Karpas-422 (cell line): ENCODE results near the gene UNC119B. TPM values are rescaled to one million over a fixed set of nuclear protein-coding genes. Genes with fewer than 3 reads are reported as not detected.

Source experiments
- DNase-seq: peaks from one replicate; pipeline ENCODE4 v3.0.0-alpha.2; 2015
- H2AFZ ChIP-seq: fragments of 200-600 bp; sonication (generic); 2 replicates; pipeline ENCODE4 v1.6.1; 2014; ENCODE audit warnings: antibody characterized with exemption, low read length, mixed read lengths
- H3K27ac ChIP-seq: fragments of 200-600 bp; sonication (generic); 2 replicates; pipeline ENCODE4 v1.5.1; 2014; ENCODE audit warnings: mild to moderate bottlenecking, low read length, moderate library complexity
- H3K27me3 ChIP-seq: fragments of 200-600 bp; sonication (generic); 2 replicates; pipeline ENCODE4 v1.6.1; 2014; ENCODE audit warnings: low read length, mixed read lengths
- H3K36me3 ChIP-seq: fragments of 200-600 bp; sonication (generic); 2 replicates; pipeline ENCODE4 v1.6.1; 2014; ENCODE audit warnings: low read length, mixed read lengths; ENCODE audit not compliant: insufficient read depth
- H3K4me1 ChIP-seq: fragments of 200-600 bp; sonication (generic); 2 replicates; pipeline ENCODE4 v1.6.1; 2014; ENCODE audit warnings: mild to moderate bottlenecking, low read length, mixed read lengths
- H3K4me2 ChIP-seq: fragments of 200-600 bp; sonication (generic); 2 replicates; pipeline ENCODE4 v1.6.1; 2014; ENCODE audit warnings: low read length, low read depth, mild to moderate bottlenecking; ENCODE audit not compliant: poor library complexity, severe bottlenecking
- H3K4me3 ChIP-seq: fragments of 200-600 bp; sonication (generic); 2 replicates; pipeline ENCODE4 v1.5.1; 2014; ENCODE audit warnings: mild to moderate bottlenecking, antibody characterized with exemption, low read length, mixed read lengths
- H3K79me2 ChIP-seq: fragments of 200-600 bp; sonication (generic); 2 replicates; pipeline ENCODE4 v1.6.1; 2014; ENCODE audit warnings: mild to moderate bottlenecking, low read length, mixed read lengths
- H3K9ac ChIP-seq: fragments of 200-600 bp; sonication (generic); 2 replicates; pipeline ENCODE4 v1.6.0; 2014; ENCODE audit warnings: low read length
- H3K9me2 ChIP-seq: fragments of 200-600 bp; sonication (generic), shearing (Covaris generic); replicated peaks from 2 replicates; pipeline ENCODE4 v1.6.0; 2014; ENCODE audit warnings: mild to moderate bottlenecking, low read length, moderate library complexity; ENCODE audit not compliant: insufficient read depth
- H3K9me3 ChIP-seq: fragments of 300-700, 200-600 bp; sonication (generic); 2 replicates; pipeline ENCODE4 v1.6.1; 2014; ENCODE audit warnings: low read length, mixed read lengths
- H4K20me1 ChIP-seq: fragments of 200-600 bp; sonication (generic); 2 replicates; pipeline ENCODE4 v1.6.1; 2014; ENCODE audit warnings: mild to moderate bottlenecking, antibody characterized with exemption, low read length, low read depth; ENCODE audit not compliant: insufficient read depth
- total RNA-seq: library from RNA; depleted of rRNA; stranded (reverse); fragments of >200 nt; shearing (Covaris generic); gene quantifications from 2 replicates; pipeline ENCODE4 v1.2.3, GENCODE V29; 2014; ENCODE audit warnings: low replicate concordance

The UNC119B gene
- total RNA-seq, 1 experiment from 2014 or later, result 19.7 TPM

GRCh38 chr12:120757226-120757742, 47.0 kb downstream of the UNC119B start:
- no peak overlapping the region for H3K4me3 ChIP-seq
- no peaks in the 10 kb centered on the region for H4K20me1 ChIP-seq
- H3K9me2 ChIP-seq, result no peaks in the 10 kb centered on the region
- no peaks in the 10 kb centered on the region for H3K4me1 ChIP-seq
- no peaks in the 10 kb centered on the region for H3K36me3 ChIP-seq
- no peak overlapping the region for H3K4me2 ChIP-seq
- no peak overlapping the region for H2AFZ ChIP-seq
- no peak overlapping the region for H3K9ac ChIP-seq
- DNase-seq, result no peak
- no peaks in the 10 kb centered on the region for H3K27me3 ChIP-seq
- H3K79me2 ChIP-seq, result no peaks in the 10 kb centered on the region
- no peak overlapping the region for H3K27ac ChIP-seq
- H3K9me3 ChIP-seq, result no peaks in the 10 kb centered on the region

GRCh38 chr12:120757949-120758348, 47.7 kb downstream of the UNC119B start:
- Histone ChIP-seq H3K79me2 (no peaks in the 10 kb centered on the region), H3K4me3 (no peak overlapping the region), H3K4me2 (no peak overlapping the region), H3K9me2 (no peaks in the 10 kb centered on the region), H3K36me3 (no peaks in the 10 kb centered on the region), H3K9me3 (no peaks in the 10 kb centered on the region), H4K20me1 (no peaks in the 10 kb centered on the region), H3K27me3 (no peaks in the 10 kb centered on the region), H2AFZ (no peak overlapping the region), H3K27ac (no peak overlapping the region), H3K9ac (no peak overlapping the region), H3K4me1 (no peaks in the 10 kb centered on the region)
- no peak for DNase-seq

GRCh38 chr12:120758798-120759590, 48.7 kb downstream of the UNC119B start:
- H3K4me2 ChIP-seq, result no peak overlapping the region
- H3K9me3 ChIP-seq, result no peaks in the 10 kb centered on the region
- no peaks in the 10 kb centered on the region for H3K9me2 ChIP-seq
- no peaks in the 10 kb centered on the region for H3K36me3 ChIP-seq
- H3K79me2 ChIP-seq, result no peaks in the 10 kb centered on the region
- no peak overlapping the region for H2AFZ ChIP-seq
- no peak overlapping the region for H3K27ac ChIP-seq
- no peaks in the 10 kb centered on the region for H3K4me1 ChIP-seq
- H3K4me3 ChIP-seq, result no peak overlapping the region
- H4K20me1 ChIP-seq, result no peaks in the 10 kb centered on the region
- H3K27me3 ChIP-seq, result no peaks in the 10 kb centered on the region
- no peak overlapping the region for H3K9ac ChIP-seq
- no peak for DNase-seq

GRCh38 chr12:120759591-120760348, 49.5 kb downstream of the UNC119B start:
- no peaks in the 10 kb centered on the region for H4K20me1 ChIP-seq
- no peaks in the 10 kb centered on the region for H3K79me2 ChIP-seq
- no peak overlapping the region for H3K4me3 ChIP-seq
- no peaks in the 10 kb centered on the region for H3K27me3 ChIP-seq
- no peak overlapping the region for H3K9ac ChIP-seq
- H3K4me1 ChIP-seq, result no peaks in the 10 kb centered on the region
- H3K9me2 ChIP-seq, result no peaks in the 10 kb centered on the region
- no peak overlapping the region for H3K27ac ChIP-seq
- H3K36me3 ChIP-seq, result no peaks in the 10 kb centered on the region
- H2AFZ ChIP-seq, result no peak overlapping the region
- no peak for DNase-seq
- H3K4me2 ChIP-seq, result no peak overlapping the region
- H3K9me3 ChIP-seq, result no peaks in the 10 kb centered on the region

GRCh38 chr12:120760349-120761254, 50.3 kb downstream of the UNC119B start:
- H3K27ac ChIP-seq, result no peak overlapping the region
- H2AFZ ChIP-seq, result no peak overlapping the region
- no peaks in the 10 kb centered on the region for H3K9me2 ChIP-seq
- DNase-seq, result no peak
- H3K9ac ChIP-seq, result no peak overlapping the region
- H3K79me2 ChIP-seq, result no peaks in the 10 kb centered on the region
- no peaks in the 10 kb centered on the region for H3K9me3 ChIP-seq
- H3K4me2 ChIP-seq, result no peak overlapping the region
- H3K4me3 ChIP-seq, result no peak overlapping the region
- H3K4me1 ChIP-seq, result peaks cover 4% of the 10 kb centered on the region
- no peaks in the 10 kb centered on the region for H4K20me1 ChIP-seq
- H3K27me3 ChIP-seq, result no peaks in the 10 kb centered on the region
- H3K36me3 ChIP-seq, result no peaks in the 10 kb centered on the region

GRCh38 chr12:120761519-120761934, 51.3 kb downstream of the UNC119B start:
- no peaks in the 10 kb centered on the region for H3K9me3 ChIP-seq
- DNase-seq, result no peak
- H3K4me1 ChIP-seq, result peaks cover 13% of the 10 kb centered on the region
- H4K20me1 ChIP-seq, result no peaks in the 10 kb centered on the region
- no peak overlapping the region for H3K9ac ChIP-seq
- H3K79me2 ChIP-seq, result no peaks in the 10 kb centered on the region
- no peak overlapping the region for H2AFZ ChIP-seq
- no peak overlapping the region for H3K4me3 ChIP-seq
- H3K9me2 ChIP-seq, result no peaks in the 10 kb centered on the region
- no peaks in the 10 kb centered on the region for H3K27me3 ChIP-seq
- no peak overlapping the region for H3K27ac ChIP-seq
- H3K4me2 ChIP-seq, result no peak overlapping the region
- H3K36me3 ChIP-seq, result no peaks in the 10 kb centered on the region

GRCh38 chr12:120762086-120762485, 51.8 kb downstream of the UNC119B start:
- Histone ChIP-seq H3K9me3 (no peaks in the 10 kb centered on the region), H3K4me3 (no peak overlapping the region), H3K27ac (no peak overlapping the region), H3K9ac (no peak overlapping the region), H3K4me2 (no peak overlapping the region), H2AFZ (no peak overlapping the region), H3K36me3 (no peaks in the 10 kb centered on the region), H3K9me2 (no peaks in the 10 kb centered on the region), H3K4me1 (peaks cover 18% of the 10 kb centered on the region), H4K20me1 (no peaks in the 10 kb centered on the region), H3K79me2 (no peaks in the 10 kb centered on the region), H3K27me3 (no peaks in the 10 kb centered on the region)
- no peak for DNase-seq
